Measurements from ENCODE around the gene AKAP7.
A peak's percentile ranks its signal among the peaks of the same experiment; 100 is the strongest.

The AKAP7 gene

GRCh38 chr6:131177996-131178395, 42.7 kb downstream of the AKAP7 start:
- Histone ChIP-seq H3K27me3 (ENCODE audit: low read length) (no peaks in the 10 kb centered on the region), H3K27ac (ENCODE audit: low read depth, low read length) (no peak overlapping the region), H3K4me3 (ENCODE audit: insufficient read depth, low read length, poor library complexity, severe bottlenecking) (no peak overlapping the region), H3K9ac (ENCODE audit: low read length) (no peak overlapping the region), H3K79me2 (ENCODE audit: insufficient read depth, low read length) (no peaks in the 10 kb centered on the region), H3K36me3 (ENCODE audit: low read length) (no peaks in the 10 kb centered on the region), H3K9me2 (replicated peaks; ENCODE audit: insufficient read depth, low read length) (no peaks in the 10 kb centered on the region), H3F3A (ENCODE audit: insufficient read depth) (no peaks in the 10 kb centered on the region), H4K20me1 (ENCODE audit: low read depth, low read length) (no peaks in the 10 kb centered on the region), H3K9me3 (ENCODE audit: insufficient read depth, low read length) (no peaks in the 10 kb centered on the region), H2AFZ (ENCODE audit: low read depth, low read length, severe bottlenecking) (no peak overlapping the region), H3K4me2 (ENCODE audit: low read depth, low read length, poor library complexity, severe bottlenecking) (no peak overlapping the region)
- no peak for TF ChIP-seq EZH2phosphoT487 (conservative IDR thresholded peaks at IDR 0.05; ENCODE audit: low read length)

GRCh38 chr6:131182991-131183425, 47.7 kb downstream of the AKAP7 start:
- Histone ChIP-seq H3K4me2 (ENCODE audit: low read depth, low read length, poor library complexity, severe bottlenecking) (no peak overlapping the region), H4K20me1 (ENCODE audit: low read depth, low read length) (no peaks in the 10 kb centered on the region), H3K36me3 (ENCODE audit: low read length) (no peaks in the 10 kb centered on the region), H3K79me2 (ENCODE audit: insufficient read depth, low read length) (no peaks in the 10 kb centered on the region), H2AFZ (ENCODE audit: low read depth, low read length, severe bottlenecking) (peak overlapping the region; percentile 89), H3K4me3 (ENCODE audit: insufficient read depth, low read length, poor library complexity, severe bottlenecking) (no peak overlapping the region), H3K9me3 (ENCODE audit: insufficient read depth, low read length) (no peaks in the 10 kb centered on the region), H3K9me2 (replicated peaks; ENCODE audit: insufficient read depth, low read length) (no peaks in the 10 kb centered on the region), H3K9ac (ENCODE audit: low read length) (no peak overlapping the region), H3K27me3 (ENCODE audit: low read length) (no peaks in the 10 kb centered on the region), H3K27ac (ENCODE audit: low read depth, low read length) (no peak overlapping the region), H3F3A (ENCODE audit: insufficient read depth) (no peaks in the 10 kb centered on the region)
- TF ChIP-seq EZH2phosphoT487 (conservative IDR thresholded peaks at IDR 0.05; ENCODE audit: low read length), result no peak
- TF ChIP-seq, protein P1, sequence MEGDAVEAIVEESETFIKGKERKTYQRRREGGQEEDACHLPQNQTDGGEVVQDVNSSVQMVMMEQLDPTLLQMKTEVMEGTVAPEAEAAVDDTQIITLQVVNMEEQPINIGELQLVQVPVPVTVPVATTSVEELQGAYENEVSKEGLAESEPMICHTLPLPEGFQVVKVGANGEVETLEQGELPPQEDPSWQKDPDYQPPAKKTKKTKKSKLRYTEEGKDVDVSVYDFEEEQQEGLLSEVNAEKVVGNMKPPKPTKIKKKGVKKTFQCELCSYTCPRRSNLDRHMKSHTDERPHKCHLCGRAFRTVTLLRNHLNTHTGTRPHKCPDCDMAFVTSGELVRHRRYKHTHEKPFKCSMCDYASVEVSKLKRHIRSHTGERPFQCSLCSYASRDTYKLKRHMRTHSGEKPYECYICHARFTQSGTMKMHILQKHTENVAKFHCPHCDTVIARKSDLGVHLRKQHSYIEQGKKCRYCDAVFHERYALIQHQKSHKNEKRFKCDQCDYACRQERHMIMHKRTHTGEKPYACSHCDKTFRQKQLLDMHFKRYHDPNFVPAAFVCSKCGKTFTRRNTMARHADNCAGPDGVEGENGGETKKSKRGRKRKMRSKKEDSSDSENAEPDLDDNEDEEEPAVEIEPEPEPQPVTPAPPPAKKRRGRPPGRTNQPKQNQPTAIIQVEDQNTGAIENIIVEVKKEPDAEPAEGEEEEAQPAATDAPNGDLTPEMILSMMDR (IDR thresholded peaks at IDR 0.05; ENCODE audit: insufficient read depth, low read length, poor library complexity, severe bottlenecking), result peak; percentile 45

GRCh38 chr6:131183427-131184095, 48.3 kb downstream of the AKAP7 start:
- Histone ChIP-seq H3F3A (ENCODE audit: insufficient read depth) (no peaks in the 10 kb centered on the region), H3K4me2 (ENCODE audit: low read depth, low read length, poor library complexity, severe bottlenecking) (no peak overlapping the region), H2AFZ (ENCODE audit: low read depth, low read length, severe bottlenecking) (peak overlapping the region; percentile 89), H3K9me2 (replicated peaks; ENCODE audit: insufficient read depth, low read length) (no peaks in the 10 kb centered on the region), H3K9ac (ENCODE audit: low read length) (no peak overlapping the region), H4K20me1 (ENCODE audit: low read depth, low read length) (no peaks in the 10 kb centered on the region), H3K27ac (ENCODE audit: low read depth, low read length) (no peak overlapping the region), H3K27me3 (ENCODE audit: low read length) (no peaks in the 10 kb centered on the region), H3K79me2 (ENCODE audit: insufficient read depth, low read length) (no peaks in the 10 kb centered on the region), H3K9me3 (ENCODE audit: insufficient read depth, low read length) (no peaks in the 10 kb centered on the region), H3K4me3 (ENCODE audit: insufficient read depth, low read length, poor library complexity, severe bottlenecking) (no peak overlapping the region), H3K36me3 (ENCODE audit: low read length) (no peaks in the 10 kb centered on the region)
- TF ChIP-seq, protein P1 (IDR thresholded peaks at IDR 0.05; ENCODE audit: insufficient read depth, low read length, poor library complexity, severe bottlenecking), result no peak
- TF ChIP-seq EZH2phosphoT487 (conservative IDR thresholded peaks at IDR 0.05; ENCODE audit: low read length), result no peak

DNA sequence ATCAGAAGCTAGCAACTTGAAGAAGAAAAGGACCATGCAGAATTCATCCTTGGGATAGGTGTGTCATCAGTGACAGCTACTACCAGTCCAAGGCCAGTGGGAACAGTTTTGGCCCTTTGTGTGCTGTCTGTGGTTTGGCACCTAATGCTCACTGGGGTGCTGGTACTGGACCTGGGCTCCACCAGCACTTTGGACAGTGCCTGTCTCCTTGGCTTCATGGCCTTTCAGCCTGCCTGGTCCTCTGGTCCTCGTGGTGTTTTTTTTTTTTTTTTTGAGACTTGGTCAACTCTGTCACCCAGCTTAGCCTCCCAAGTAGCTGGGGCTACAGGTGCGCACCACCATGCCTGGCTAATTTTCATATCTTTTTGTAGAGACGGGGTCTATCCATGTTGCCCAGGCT, 56.3 kb downstream of the AKAP7 start:
- no peaks in the 10 kb centered on the region for H3K36me3 ChIP-seq (ENCODE audit: low read length)
- H3K4me2 ChIP-seq (ENCODE audit: low read depth, low read length, poor library complexity, severe bottlenecking), result no peak overlapping the region
- no peak for TF ChIP-seq EZH2phosphoT487 (conservative IDR thresholded peaks at IDR 0.05; ENCODE audit: low read length)
- TF ChIP-seq, protein P1 (IDR thresholded peaks at IDR 0.05; ENCODE audit: insufficient read depth, low read length, poor library complexity, severe bottlenecking), result no peak
- H3K9me3 ChIP-seq (ENCODE audit: insufficient read depth, low read length), result no peaks in the 10 kb centered on the region
- H2AFZ ChIP-seq (ENCODE audit: low read depth, low read length, severe bottlenecking), result no peak overlapping the region
- no peak overlapping the region for H3K9ac ChIP-seq (ENCODE audit: low read length)
- H3K27me3 ChIP-seq (ENCODE audit: low read length), result no peaks in the 10 kb centered on the region
- no peak overlapping the region for H3K4me3 ChIP-seq (ENCODE audit: insufficient read depth, low read length, poor library complexity, severe bottlenecking)
- no peak overlapping the region for H3K27ac ChIP-seq (ENCODE audit: low read depth, low read length)
- no peaks in the 10 kb centered on the region for H3F3A ChIP-seq (ENCODE audit: insufficient read depth)
- H3K79me2 ChIP-seq (ENCODE audit: insufficient read depth, low read length), result no peaks in the 10 kb centered on the region
- no peaks in the 10 kb centered on the region for H4K20me1 ChIP-seq (ENCODE audit: low read depth, low read length)
- H3K9me2 ChIP-seq (replicated peaks; ENCODE audit: insufficient read depth, low read length), result no peaks in the 10 kb centered on the region

All from SU-DHL-6 (cell line).